KMS-11 (cell line): ENCODE results near the gene ABCC3.

ENCODE experiments used
- H2AFZ ChIP-seq: fragments of 200-600 bp; sonication (generic); 2 replicates; pipeline ENCODE4 v1.6.1; 2016; ENCODE audit warnings: antibody characterized with exemption, mixed run types, low read depth
- H3K27ac ChIP-seq: fragments of 200-600 bp; sonication (generic); 2 replicates; pipeline ENCODE4 v1.6.1; 2016; ENCODE audit warnings: mild to moderate bottlenecking, mixed run types
- H3K27me3 ChIP-seq: fragments of 200-600 bp; sonication (generic); 2 replicates; pipeline ENCODE4 v1.6.1; 2017; ENCODE audit warnings: mild to moderate bottlenecking, low read depth, mixed run types, moderate library complexity; ENCODE audit not compliant: insufficient read depth
- H3K36me3 ChIP-seq: fragments of 200-600 bp; sonication (generic); 2 replicates; pipeline ENCODE4 v1.6.1; 2017; ENCODE audit warnings: mild to moderate bottlenecking, mixed run types; ENCODE audit not compliant: insufficient read depth
- H3K4me1 ChIP-seq: fragments of 200-600 bp; sonication (generic); 2 replicates; pipeline ENCODE4 v1.6.1; 2016; ENCODE audit warnings: mild to moderate bottlenecking, low read depth, mixed run types; ENCODE audit not compliant: poor library complexity, severe bottlenecking
- H3K4me2 ChIP-seq: fragments of 200-600 bp; sonication (generic); 2 replicates; pipeline ENCODE4 v1.7.0; 2016; ENCODE audit warnings: mild to moderate bottlenecking, mixed run types
- H3K4me3 ChIP-seq: fragments of 200-600 bp; sonication (generic); IDR thresholded peaks from 2 replicates; pipeline ENCODE4 v1.6.1; 2017; ENCODE audit warnings: low read depth, low read length, mixed read lengths; ENCODE audit not compliant: insufficient read depth
- H3K79me2 ChIP-seq: fragments of 200-600 bp; sonication (generic); 2 replicates; pipeline ENCODE4 v1.6.1; 2016; ENCODE audit warnings: low read depth, mixed run types; ENCODE audit not compliant: insufficient read depth
- H3K9ac ChIP-seq: fragments of 200-600 bp; sonication (generic); 2 replicates; pipeline ENCODE4 v1.6.1; 2016; ENCODE audit warnings: mild to moderate bottlenecking, mixed run types
- H4K20me1 ChIP-seq: fragments of 200-600 bp; sonication (generic); 2 replicates; pipeline ENCODE4 v1.6.1; 2016; ENCODE audit warnings: mild to moderate bottlenecking, mixed run types; ENCODE audit not compliant: insufficient read depth
- CTCF ChIP-seq: fragments of 200-600 bp; sonication (generic); conservative IDR thresholded peaks from 2 replicates; pipeline ENCODE4 v1.6.1; 2017; ENCODE audit warnings: low read depth, mild to moderate bottlenecking, antibody characterized with exemption, low read length, moderate library complexity, mixed read lengths

Gene ABCC3

GRCh38 chr17:50631195-50631907 is 3.3 kb upstream of the ABCC3 start:
- H3K4me2 ChIP-seq: no peak overlapping the region
- no peaks in the 10 kb centered on the region for H3K36me3 ChIP-seq
- H3K27ac ChIP-seq: no peak overlapping the region
- no peak overlapping the region for H3K4me3 ChIP-seq
- peaks cover 80% of the 10 kb centered on the region for H3K27me3 ChIP-seq
- no peak overlapping the region for H3K9ac ChIP-seq
- H3K4me1 ChIP-seq: no peaks in the 10 kb centered on the region
- no peak for TF ChIP-seq CTCF
- no peaks in the 10 kb centered on the region for H3K79me2 ChIP-seq
- no peaks in the 10 kb centered on the region for H4K20me1 ChIP-seq
- H2AFZ ChIP-seq: no peak overlapping the region

- H3K36me3 ChIP-seq: no peaks in the 10 kb centered on the region
- peaks cover 78% of the 10 kb centered on the region for H3K27me3 ChIP-seq
- H3K4me2 ChIP-seq: no peak overlapping the region
- no peak overlapping the region for H3K4me3 ChIP-seq
- no peaks in the 10 kb centered on the region for H3K4me1 ChIP-seq
- H3K79me2 ChIP-seq: no peaks in the 10 kb centered on the region
- H3K27ac ChIP-seq: no peak overlapping the region
- TF ChIP-seq CTCF: no peak
- H2AFZ ChIP-seq: no peak overlapping the region
- no peak overlapping the region for H3K9ac ChIP-seq
- H4K20me1 ChIP-seq: no peaks in the 10 kb centered on the region
Measured at GRCh38 chr17:50631908-50632571, 2.6 kb upstream of the ABCC3 start.

GRCh38 chr17:50632637-50633036 is 2.0 kb upstream of the ABCC3 start:
- Histone ChIP-seq H3K79me2 (no peaks in the 10 kb centered on the region), H3K27ac (no peak overlapping the region), H3K4me1 (no peaks in the 10 kb centered on the region), H3K36me3 (no peaks in the 10 kb centered on the region), H2AFZ (no peak overlapping the region), H3K4me2 (no peak overlapping the region), H4K20me1 (no peaks in the 10 kb centered on the region), H3K9ac (no peak overlapping the region), H3K27me3 (peaks cover 72% of the 10 kb centered on the region), H3K4me3 (no peak overlapping the region)
- no peak for TF ChIP-seq CTCF

GRCh38 chr17:50633683-50634082 is 998 bp upstream of the ABCC3 start:
- no peaks in the 10 kb centered on the region for H3K36me3 ChIP-seq
- no peak overlapping the region for H3K9ac ChIP-seq
- no peaks in the 10 kb centered on the region for H4K20me1 ChIP-seq
- H3K27me3 ChIP-seq: peaks cover 64% of the 10 kb centered on the region
- no peak for TF ChIP-seq CTCF
- no peak overlapping the region for H3K4me2 ChIP-seq
- no peaks in the 10 kb centered on the region for H3K79me2 ChIP-seq
- no peak overlapping the region for H3K4me3 ChIP-seq
- H3K4me1 ChIP-seq: no peaks in the 10 kb centered on the region
- no peak overlapping the region for H3K27ac ChIP-seq
- H2AFZ ChIP-seq: no peak overlapping the region
